HEK293 (cell line): ENCODE measurements around the gene FGR.

Experiments used
- CTCF ChIA-PET: fragments of 350-600 bp; formaldehyde crosslinking; extraction: SDS; loops from one replicate; lab custom pipeline; 2021; ENCODE audit warnings: antibody characterized with exemption; lab: Yijun Ruan, JAX
- POLR2A ChIA-PET: fragments of 300-600 bp; formaldehyde crosslinking; extraction: SDS; loops from one replicate; lab custom pipeline; 2020; ENCODE audit warnings: antibody characterized with exemption, inconsistent platforms; lab: Yijun Ruan, JAX
- H3K27ac ChIP-seq: fragments of 200-500 bp; sonication (Bioruptor generic); 2 replicates; pipeline ENCODE4 v1.5.1; 2014; ENCODE audit warnings: low read depth, low read length, control low read depth, inconsistent platforms; ENCODE audit errors: extremely low read depth
- H3K36me3 ChIP-seq, 2 experiments: fragments of 200-500 bp in 1 of 2; sonication (Bioruptor generic) in 1 of 2; 1 replicate in 1 of 2; 2 replicates in 1 of 2; pipeline ENCODE4 v1.5.1; 2014 to 2017; ENCODE audit warnings: inconsistent platforms in 2 of 2, low read length in 2 of 2; ENCODE audit not compliant: control insufficient read depth in 2 of 2, insufficient read depth in 1 of 2
- H3K4me1 ChIP-seq: fragments of 200-500 bp; sonication (Bioruptor generic); 2 replicates; pipeline ENCODE4 v1.5.1; 2014; ENCODE audit warnings: mild to moderate bottlenecking, low read length, inconsistent platforms; ENCODE audit not compliant: control insufficient read depth, insufficient read depth
- H3K4me3 ChIP-seq: 2 replicates; pipeline ENCODE4 v1.5.1; 2011; ENCODE audit warnings: low read depth, mild to moderate bottlenecking, control low read depth, low read length, moderate library complexity
- H3K9me3 ChIP-seq: fragments of 200-500 bp; sonication (Bioruptor generic); 2 replicates; pipeline ENCODE4 v1.5.1; 2014; ENCODE audit warnings: low read depth, low read length, inconsistent platforms; ENCODE audit not compliant: control insufficient read depth, insufficient read depth
- GLI4 ChIP-seq: fragments of 450-650 bp; formaldehyde crosslinking; IDR thresholded peaks from 2 replicates; pipeline ENCODE4 v1.5.1; 2016; ENCODE audit warnings: missing biosample characterization, missing genetic modification characterization
- KLF7 ChIP-seq: fragments of 450-650 bp; formaldehyde crosslinking; IDR thresholded peaks from 2 replicates; pipeline ENCODE4 v1.5.1; 2016; ENCODE audit warnings: missing biosample characterization, missing genetic modification characterization, borderline replicate concordance
- MZF1 ChIP-seq: fragments of 450-650 bp; formaldehyde crosslinking; IDR thresholded peaks from 2 replicates; pipeline ENCODE4 v1.5.1; 2017; ENCODE audit warnings: missing biosample characterization, missing genetic modification characterization, borderline replicate concordance
- SP7 ChIP-seq: fragments of 450-650 bp; formaldehyde crosslinking; IDR thresholded peaks from 2 replicates; pipeline ENCODE4 v1.5.1; 2016; ENCODE audit warnings: missing biosample characterization, missing genetic modification characterization
- ZBTB8A ChIP-seq: fragments of 450-650 bp; formaldehyde crosslinking; IDR thresholded peaks from 2 replicates; pipeline ENCODE4 v1.5.1; 2016; ENCODE audit warnings: missing biosample characterization, missing genetic modification characterization
- ZFHX2 ChIP-seq: fragments of 450-650 bp; formaldehyde crosslinking; conservative IDR thresholded peaks from 2 replicates; pipeline ENCODE4 v1.5.1; 2016; ENCODE audit warnings: missing biosample characterization, missing genetic modification characterization
- ZFP41 ChIP-seq: fragments of 450-650 bp; formaldehyde crosslinking; IDR thresholded peaks from 2 replicates; pipeline ENCODE4 v1.5.1; 2016; ENCODE audit warnings: missing biosample characterization, missing genetic modification characterization, borderline replicate concordance
- ZNF155 ChIP-seq: fragments of 450-650 bp; formaldehyde crosslinking; IDR thresholded peaks from 2 replicates; pipeline ENCODE4 v1.5.1; 2016; ENCODE audit warnings: missing biosample characterization, missing genetic modification characterization
- ZNF239 ChIP-seq: fragments of 450-650 bp; formaldehyde crosslinking; IDR thresholded peaks from 2 replicates; pipeline ENCODE4 v1.5.1; 2016; ENCODE audit warnings: missing biosample characterization, missing genetic modification characterization
- ZNF26 ChIP-seq: fragments of 450-650 bp; formaldehyde crosslinking; IDR thresholded peaks from 2 replicates; pipeline ENCODE4 v1.5.1; 2016; ENCODE audit warnings: missing biosample characterization, missing genetic modification characterization
- ZNF266 ChIP-seq: fragments of 450-650 bp; formaldehyde crosslinking; IDR thresholded peaks from 2 replicates; pipeline ENCODE4 v1.5.1; 2016; ENCODE audit warnings: missing biosample characterization, missing genetic modification characterization, low read depth
- ZNF292 ChIP-seq: fragments of 450-650 bp; formaldehyde crosslinking; IDR thresholded peaks from 2 replicates; pipeline ENCODE4 v1.5.1; 2016; ENCODE audit warnings: low read depth, missing biosample characterization, missing genetic modification characterization, borderline replicate concordance
- ZNF362 ChIP-seq: fragments of 450-650 bp; formaldehyde crosslinking; IDR thresholded peaks from 2 replicates; pipeline ENCODE4 v1.5.1; 2016; ENCODE audit warnings: missing biosample characterization, missing genetic modification characterization
- ZNF366 ChIP-seq: fragments of 450-650 bp; formaldehyde crosslinking; conservative IDR thresholded peaks from 2 replicates; pipeline ENCODE4 v1.5.1; 2016; ENCODE audit warnings: missing biosample characterization, missing genetic modification characterization
- ZNF394 ChIP-seq: fragments of 450-650 bp; formaldehyde crosslinking; IDR thresholded peaks from 2 replicates; pipeline ENCODE4 v1.5.1; 2016; ENCODE audit warnings: missing biosample characterization, missing genetic modification characterization, mild to moderate bottlenecking, moderate library complexity, borderline replicate concordance
- ZNF48 ChIP-seq: fragments of 450-650 bp; formaldehyde crosslinking; IDR thresholded peaks from 2 replicates; pipeline ENCODE4 v1.5.1; 2016; ENCODE audit warnings: missing biosample characterization, missing genetic modification characterization
- ZNF610 ChIP-seq: fragments of 450-650 bp; formaldehyde crosslinking; IDR thresholded peaks from 2 replicates; pipeline ENCODE4 v1.5.1; 2016; ENCODE audit warnings: missing biosample characterization, missing genetic modification characterization, borderline replicate concordance
- ZNF645 ChIP-seq: fragments of 450-650 bp; formaldehyde crosslinking; IDR thresholded peaks from 2 replicates; pipeline ENCODE4; 2016; ENCODE audit warnings: missing biosample characterization, missing genetic modification characterization

FGR gene

GRCh38 chr1:27635396-27636142 lies 584 bp upstream of the FGR start:
- no peaks in the 10 kb centered on the region for H3K9me3 ChIP-seq
- no peaks in the 10 kb centered on the region for H3K36me3 ChIP-seq
- CTCF ChIA-PET = no interaction called here
- POLR2A ChIA-PET = no interaction called here
- TF ChIP-seq ZNF292 = no peak
- 0 out of 2 replicates have a peak, but pooled peaks have one; percentile 9 for TF ChIP-seq ZFHX2 (tag by site-specific recombination)
- no peak for TF ChIP-seq ZNF610
- TF ChIP-seq, all 188 proteins: peak for 1
- no peaks in the 10 kb centered on the region for H3K4me1 ChIP-seq
- no peak overlapping the region for H3K27ac ChIP-seq
- H3K4me3 ChIP-seq = no peak overlapping the region

GRCh38 chr1:27634177-27634984 lies 604 bp downstream of the FGR start:
- no peak overlapping the region for H3K4me3 ChIP-seq
- no peaks in the 10 kb centered on the region for H3K4me1 ChIP-seq
- H3K9me3 ChIP-seq = no peaks in the 10 kb centered on the region
- POLR2A ChIA-PET = interaction anchor here (0.5 kb wide), 1 partner anchor 1014 kb away, joined by 3 read pairs; the partner anchor contains the start of gene RNU11
- no peak overlapping the region for H3K27ac ChIP-seq
- H3K36me3 ChIP-seq = no peaks in the 10 kb centered on the region
- no peak for TF ChIP-seq SP7
- TF ChIP-seq ZNF155 (tag by site-specific recombination) = no peak
- TF ChIP-seq ZBTB8A (tag by site-specific recombination) = no peak
- no peak for TF ChIP-seq MZF1 (tag by site-specific recombination)
- TF ChIP-seq ZNF266 = no peak
- no peak for TF ChIP-seq GLI4
- TF ChIP-seq ZNF366 (tag by site-specific recombination) = no peak
- TF ChIP-seq ZNF48 = no peak
- TF ChIP-seq ZNF26 (tag by site-specific recombination) = no peak
- no peak for TF ChIP-seq ZFP41
- TF ChIP-seq ZNF645 (tag by site-specific recombination) = no peak
- no peak for TF ChIP-seq KLF7 (tag by site-specific recombination)
- TF ChIP-seq ZNF239 = no peak
- TF ChIP-seq ZNF362 (tag by site-specific recombination) = no peak
- TF ChIP-seq ZNF394 (tag by site-specific recombination) = no peak
- CTCF ChIA-PET = no interaction called here
